Neural crest cell (in vitro differentiated cells): Measurements from ENCODE around the gene ATP10B. TPM values are rescaled to one million over a fixed set of nuclear protein-coding genes. Genes with fewer than 3 reads are reported as not detected.

ENCODE experiments used
- DNase-seq: peaks from one replicate; pipeline ENCODE4 v3.0.0; 2021; ENCODE audit warnings: low read depth, mixed read lengths, low spot score
- H3K27ac Mint-ChIP-seq: one replicate; pipeline ENCODE4 v1.8.0; 2021; ENCODE audit warnings: mild to moderate bottlenecking, mixed read lengths; ENCODE audit not compliant: unreplicated experiment
- H3K27me3 Mint-ChIP-seq: 2 replicates; pipeline ENCODE4 v1.8.0; 2021; ENCODE audit warnings: low read depth, mild to moderate bottlenecking, mixed read lengths
- H3K36me3 Mint-ChIP-seq: 2 replicates; pipeline ENCODE4 v1.8.0; 2021; ENCODE audit warnings: low read depth, mild to moderate bottlenecking, mixed read lengths
- H3K4me1 Mint-ChIP-seq: 2 replicates; pipeline ENCODE4 v1.8.0; 2021; ENCODE audit warnings: mixed read lengths
- H3K4me3 Mint-ChIP-seq: one replicate; pipeline ENCODE4 v1.8.0; 2021; ENCODE audit warnings: mild to moderate bottlenecking, mixed read lengths
- H3K9me3 Mint-ChIP-seq: 2 replicates; pipeline ENCODE4 v1.8.0; 2021; ENCODE audit warnings: mixed read lengths
- total RNA-seq: library from RNA; stranded (reverse); gene quantifications from 2 replicates; pipeline ENCODE4 v1.2.1, GENCODE V29; 2021
- TF ChIP-seq, protein P1 (sequence below): fragments of 200-600 bp; sonication (generic); conservative IDR thresholded peaks from 2 replicates; pipeline ENCODE4 v1.5.0; 2021; ENCODE audit warnings: antibody characterized with exemption, mild to moderate bottlenecking

Gene ATP10B
- total RNA-seq, 1 donor from 2014 or later = 10.8 TPM

DNA sequence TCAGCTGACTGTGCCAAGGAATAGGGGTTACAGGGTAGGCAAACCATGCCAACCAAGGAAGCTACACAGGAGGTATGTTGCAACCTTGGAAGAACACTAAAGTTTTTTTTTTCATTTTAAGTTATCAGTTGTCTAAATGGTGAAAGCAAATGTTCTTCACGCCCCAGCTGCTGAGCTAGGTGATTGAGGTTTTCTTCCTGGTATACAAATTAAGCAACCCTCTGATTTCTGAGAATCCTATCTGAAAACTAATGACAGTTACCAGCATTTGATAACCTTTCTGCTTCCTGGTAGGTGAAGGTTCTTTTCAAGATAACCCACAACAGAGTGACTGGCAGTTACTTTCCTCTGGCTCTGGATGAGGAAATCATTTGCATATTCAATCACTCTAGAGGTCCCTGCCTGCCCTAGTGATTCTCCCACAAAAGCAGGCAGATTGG is 194.9 kb downstream of the ATP10B start:
- DNase-seq = no peak
- H3K27me3 Mint-ChIP-seq = no peaks in the 10 kb centered on the region
- H3K9me3 Mint-ChIP-seq = peaks cover 2% of the 10 kb centered on the region
- H3K4me3 Mint-ChIP-seq = no peak overlapping the region
- no peaks in the 10 kb centered on the region for H3K4me1 Mint-ChIP-seq
- no peaks in the 10 kb centered on the region for H3K36me3 Mint-ChIP-seq
- TF ChIP-seq, protein P1, sequence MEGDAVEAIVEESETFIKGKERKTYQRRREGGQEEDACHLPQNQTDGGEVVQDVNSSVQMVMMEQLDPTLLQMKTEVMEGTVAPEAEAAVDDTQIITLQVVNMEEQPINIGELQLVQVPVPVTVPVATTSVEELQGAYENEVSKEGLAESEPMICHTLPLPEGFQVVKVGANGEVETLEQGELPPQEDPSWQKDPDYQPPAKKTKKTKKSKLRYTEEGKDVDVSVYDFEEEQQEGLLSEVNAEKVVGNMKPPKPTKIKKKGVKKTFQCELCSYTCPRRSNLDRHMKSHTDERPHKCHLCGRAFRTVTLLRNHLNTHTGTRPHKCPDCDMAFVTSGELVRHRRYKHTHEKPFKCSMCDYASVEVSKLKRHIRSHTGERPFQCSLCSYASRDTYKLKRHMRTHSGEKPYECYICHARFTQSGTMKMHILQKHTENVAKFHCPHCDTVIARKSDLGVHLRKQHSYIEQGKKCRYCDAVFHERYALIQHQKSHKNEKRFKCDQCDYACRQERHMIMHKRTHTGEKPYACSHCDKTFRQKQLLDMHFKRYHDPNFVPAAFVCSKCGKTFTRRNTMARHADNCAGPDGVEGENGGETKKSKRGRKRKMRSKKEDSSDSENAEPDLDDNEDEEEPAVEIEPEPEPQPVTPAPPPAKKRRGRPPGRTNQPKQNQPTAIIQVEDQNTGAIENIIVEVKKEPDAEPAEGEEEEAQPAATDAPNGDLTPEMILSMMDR = no peak
- no peak overlapping the region for H3K27ac Mint-ChIP-seq

DNA sequence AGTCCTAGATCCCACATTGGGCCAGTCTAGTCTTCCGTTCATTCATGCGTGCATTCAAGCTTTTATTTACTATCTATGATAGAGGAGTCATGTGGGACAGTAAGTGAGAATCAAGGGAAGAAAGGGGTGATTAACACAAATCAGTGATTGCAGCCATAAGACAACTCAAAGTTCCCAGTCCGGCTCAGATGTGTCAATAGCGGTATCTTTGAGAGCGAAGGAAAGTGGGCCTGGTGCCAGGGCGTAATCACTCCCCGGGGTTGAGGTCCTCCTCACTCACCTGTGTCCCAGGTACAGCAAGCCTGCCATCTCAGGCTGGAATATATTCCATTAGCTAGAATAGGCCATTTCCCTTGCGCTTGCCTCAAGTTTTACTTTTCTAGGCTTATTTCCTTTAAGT is 196.3 kb downstream of the ATP10B start:
- no peaks in the 10 kb centered on the region for H3K4me1 Mint-ChIP-seq
- TF ChIP-seq, protein P1 = no peak
- H3K27ac Mint-ChIP-seq = no peak overlapping the region
- no peaks in the 10 kb centered on the region for H3K27me3 Mint-ChIP-seq
- peaks cover 2% of the 10 kb centered on the region for H3K9me3 Mint-ChIP-seq
- no peak for DNase-seq
- no peaks in the 10 kb centered on the region for H3K36me3 Mint-ChIP-seq
- no peak overlapping the region for H3K4me3 Mint-ChIP-seq

DNA sequence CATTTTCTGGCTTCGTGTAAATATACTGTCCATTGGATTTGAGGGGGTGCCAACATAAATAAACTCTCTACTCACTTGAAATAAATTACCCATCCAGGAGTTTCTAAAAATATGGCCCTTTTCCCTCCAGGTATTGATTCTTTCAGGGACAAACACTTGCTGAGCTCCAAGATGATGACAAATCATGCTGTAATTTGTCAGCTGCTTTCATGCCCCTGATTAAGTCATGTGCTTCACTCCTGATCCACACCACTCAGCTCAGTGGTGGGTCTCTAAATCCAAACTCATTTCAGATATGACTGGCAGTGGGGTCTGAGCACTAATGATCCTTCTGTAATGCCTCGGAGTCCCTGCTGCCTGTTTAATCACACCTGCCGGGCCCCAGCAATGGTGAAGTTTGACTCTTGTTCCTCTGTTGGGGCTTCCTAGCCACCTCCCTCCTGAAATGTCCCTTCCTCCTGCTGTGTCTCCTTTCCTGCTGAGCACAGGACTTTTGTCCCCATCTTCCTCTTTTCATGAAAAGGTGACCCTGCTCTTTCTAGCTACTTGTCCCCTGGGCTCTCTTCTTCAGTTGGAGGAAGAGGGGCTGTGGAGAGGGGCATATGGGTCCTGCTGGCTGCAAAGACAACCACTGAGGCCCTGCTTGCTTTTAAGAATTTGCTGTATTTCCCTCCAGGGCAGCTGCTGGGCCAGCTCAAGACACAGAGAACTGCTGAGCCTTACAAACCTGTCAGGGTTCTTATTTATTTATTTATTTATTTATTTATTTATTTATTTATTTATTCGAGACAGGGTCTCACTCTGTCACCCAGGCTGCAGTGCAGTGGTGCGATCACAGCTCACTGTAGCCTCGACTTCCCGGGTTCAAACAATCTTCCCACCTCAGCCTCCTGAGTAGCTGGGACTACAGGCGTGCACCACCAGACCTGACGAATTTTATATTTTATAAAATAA is 200.0 kb downstream of the ATP10B start:
- H3K27me3 Mint-ChIP-seq = no peaks in the 10 kb centered on the region
- H3K9me3 Mint-ChIP-seq = no peaks in the 10 kb centered on the region
- no peak overlapping the region for H3K4me3 Mint-ChIP-seq
- TF ChIP-seq, protein P1 = no peak
- H3K27ac Mint-ChIP-seq = no peak overlapping the region
- no peaks in the 10 kb centered on the region for H3K4me1 Mint-ChIP-seq
- no peak for DNase-seq
- no peaks in the 10 kb centered on the region for H3K36me3 Mint-ChIP-seq

DNA sequence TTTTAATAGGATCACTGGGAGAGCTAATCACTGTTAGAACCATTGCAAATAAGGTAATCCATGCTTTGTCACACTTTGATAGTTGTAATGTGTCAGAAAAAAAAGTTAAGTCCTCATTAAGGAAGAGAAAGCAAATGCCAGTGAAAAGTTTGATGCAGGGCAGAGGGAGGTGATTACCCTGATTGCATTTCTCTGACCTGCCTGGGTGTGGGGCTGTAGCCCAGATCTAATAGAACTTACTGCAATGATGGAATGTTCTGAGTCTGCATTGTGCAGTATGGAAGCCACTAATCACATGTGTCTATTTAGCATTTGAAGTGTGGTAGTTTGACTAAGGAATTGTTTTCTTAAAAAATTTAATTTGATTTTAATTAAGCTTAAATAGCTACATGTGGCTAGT is 202.7 kb downstream of the ATP10B start:
- Mint-ChIP-seq H3K27ac (no peak overlapping the region), H3K4me1 (no peaks in the 10 kb centered on the region), H3K36me3 (no peaks in the 10 kb centered on the region), H3K9me3 (no peaks in the 10 kb centered on the region), H3K27me3 (no peaks in the 10 kb centered on the region), H3K4me3 (no peak overlapping the region)
- TF ChIP-seq, protein P1 = peak; percentile 66
- no peak for DNase-seq

DNA sequence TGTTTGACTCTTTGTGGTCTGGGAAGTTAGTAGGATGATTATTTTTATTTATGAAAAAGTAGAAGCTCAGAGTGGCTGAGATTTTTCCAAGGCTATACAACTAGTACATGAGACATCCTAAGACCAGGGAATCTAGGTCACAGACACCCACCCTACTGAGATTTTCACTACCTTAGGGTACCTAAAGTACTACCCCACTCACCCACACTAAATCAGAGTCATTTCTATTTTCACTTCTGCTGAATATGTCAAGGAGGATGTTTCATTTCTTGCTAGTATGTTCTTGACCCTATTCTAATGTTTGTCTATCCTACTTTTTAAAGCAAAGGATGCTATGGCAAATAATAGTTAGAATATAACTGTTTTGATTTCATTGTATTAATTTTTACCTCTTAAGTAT is 206.0 kb downstream of the ATP10B start:
- no peak for DNase-seq
- Mint-ChIP-seq H3K36me3 (no peaks in the 10 kb centered on the region), H3K27ac (no peak overlapping the region), H3K9me3 (no peaks in the 10 kb centered on the region), H3K27me3 (no peaks in the 10 kb centered on the region), H3K4me1 (no peaks in the 10 kb centered on the region), H3K4me3 (no peak overlapping the region)
- TF ChIP-seq, protein P1 = no peak
